Inferior parietal cortex (tissue), 1 donor: ENCODE measurements around the gene PPP2R5C.

ENCODE experiments used
- DNase-seq: peaks from one replicate; pipeline ENCODE4 v3.0.0-alpha.2; 2016; ENCODE audit errors: extremely low spot score

Gene PPP2R5C

GRCh38 chr14:101814934-101815333, 53.4 kb downstream of the PPP2R5C start:
- no peak for DNase-seq

- DNase-seq, result no peak
Observed at GRCh38 chr14:101815994-101816393, 54.5 kb downstream of the PPP2R5C start.

GRCh38 chr14:101817501-101818001, 56.0 kb downstream of the PPP2R5C start:
- DNase-seq, result no peak

GRCh38 chr14:101819251-101819990, 57.9 kb downstream of the PPP2R5C start:
- DNase-seq, result no peak

GRCh38 chr14:101820283-101820798, 58.8 kb downstream of the PPP2R5C start:
- no peak for DNase-seq

- DNase-seq, result no peak
Observed at GRCh38 chr14:101821528-101821927, 60.0 kb downstream of the PPP2R5C start.

GRCh38 chr14:101823066-101823465, 61.6 kb downstream of the PPP2R5C start:
- no peak for DNase-seq

- no peak for DNase-seq
Observed at GRCh38 chr14:101823511-101824120, 62.1 kb downstream of the PPP2R5C start.

GRCh38 chr14:101824339-101824727, 62.8 kb downstream of the PPP2R5C start:
- no peak for DNase-seq

- DNase-seq, result no peak
Observed at GRCh38 chr14:101825797-101826196, 64.3 kb downstream of the PPP2R5C start.

- DNase-seq, result no peak
Observed at GRCh38 chr14:101826351-101826750, 64.8 kb downstream of the PPP2R5C start.

GRCh38 chr14:101827286-101827685, 65.8 kb downstream of the PPP2R5C start:
- no peak for DNase-seq

- DNase-seq, result no peak
Observed at GRCh38 chr14:101828046-101828445, 66.5 kb downstream of the PPP2R5C start.

- DNase-seq, result peak; percentile 58
Observed at GRCh38 chr14:101830271-101830670, 68.8 kb downstream of the PPP2R5C start.

GRCh38 chr14:101833045-101833444, 71.5 kb downstream of the PPP2R5C start:
- DNase-seq, result no peak

GRCh38 chr14:101834397-101834796, 72.9 kb downstream of the PPP2R5C start:
- no peak for DNase-seq

GRCh38 chr14:101834800-101835547, 73.5 kb downstream of the PPP2R5C start:
- DNase-seq, result no peak

GRCh38 chr14:101835566-101835965, 74.1 kb downstream of the PPP2R5C start:
- no peak for DNase-seq

- DNase-seq, result no peak
Observed at GRCh38 chr14:101836135-101836534, 74.6 kb downstream of the PPP2R5C start.

- DNase-seq, result no peak
Observed at GRCh38 chr14:101838476-101838875, 77.0 kb downstream of the PPP2R5C start.

GRCh38 chr14:101839236-101839635, 77.7 kb downstream of the PPP2R5C start:
- DNase-seq, result no peak

GRCh38 chr14:101839661-101840060, 78.2 kb downstream of the PPP2R5C start:
- DNase-seq, result no peak
